ENCODE results near the gene AOPEP.

The AOPEP gene

DNA sequence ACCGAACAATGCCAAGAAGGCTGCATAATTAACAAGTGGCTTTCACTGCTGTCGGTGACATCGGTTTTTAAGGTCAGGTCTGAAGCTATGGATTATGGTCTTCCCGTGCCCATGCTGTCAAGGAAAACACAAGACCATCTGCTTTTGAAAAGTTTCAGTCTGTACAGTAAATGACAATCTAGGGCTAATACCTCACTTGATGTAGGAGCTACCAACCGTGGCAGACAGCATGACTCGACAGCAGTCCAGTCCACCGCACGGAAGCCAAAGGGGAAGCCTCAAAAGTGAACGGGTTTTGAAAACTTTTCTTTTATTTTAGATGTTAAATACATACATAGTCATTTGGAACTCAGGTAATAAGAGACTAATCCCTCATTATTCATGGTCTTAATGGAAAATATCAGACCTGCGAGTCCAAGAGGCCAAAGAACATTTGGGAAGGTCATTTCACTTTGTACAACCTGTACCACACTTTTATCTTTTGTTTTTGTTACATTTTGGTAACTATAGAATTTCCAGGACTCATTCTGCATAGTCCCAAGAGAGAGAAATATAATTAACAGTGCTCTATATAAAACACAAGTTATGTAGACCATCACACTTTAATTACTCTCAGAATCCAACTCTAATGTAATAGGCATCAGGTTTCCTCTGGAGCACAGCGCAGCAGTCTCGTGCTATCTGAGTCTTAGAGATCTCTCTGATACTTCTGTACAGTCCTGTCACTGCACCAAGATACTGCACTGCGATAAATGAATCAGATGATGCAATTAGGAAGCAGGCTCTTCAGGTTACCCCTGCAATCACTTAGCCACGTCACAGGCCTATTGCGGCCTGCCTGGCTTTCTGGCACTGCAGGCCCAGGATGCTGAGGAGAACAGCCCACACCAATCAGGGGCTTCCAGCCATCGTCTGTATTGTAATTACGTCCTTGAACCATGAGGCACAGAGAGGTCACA lies 406.1 kb downstream of the AOPEP start:
- peaks cover 4% of the 10 kb centered on the region for H3K4me1 ChIP-seq (ENCODE audit: control insufficient read depth, insufficient read depth, low read length)
- no peaks in the 10 kb centered on the region for H3K27me3 ChIP-seq (ENCODE audit: control insufficient read depth, insufficient read depth, low read length)
- H3K27ac ChIP-seq (ENCODE audit: low read depth, low read length), result no peak overlapping the region
- H3K36me3 ChIP-seq (ENCODE audit: control insufficient read depth, insufficient read depth, low read length), result no peaks in the 10 kb centered on the region
- no peak overlapping the region for H3K9ac ChIP-seq (ENCODE audit: low read length)
- no peak overlapping the region for H3K4me3 ChIP-seq (ENCODE audit: low read length)

- no peak overlapping the region for H3K4me3 ChIP-seq (ENCODE audit: low read length)
- no peak overlapping the region for H3K27ac ChIP-seq (ENCODE audit: low read depth, low read length)
- H3K27me3 ChIP-seq (ENCODE audit: control insufficient read depth, insufficient read depth, low read length), result no peaks in the 10 kb centered on the region
- H3K4me1 ChIP-seq (ENCODE audit: control insufficient read depth, insufficient read depth, low read length), result no peaks in the 10 kb centered on the region
- no peaks in the 10 kb centered on the region for H3K36me3 ChIP-seq (ENCODE audit: control insufficient read depth, insufficient read depth, low read length)
- H3K9ac ChIP-seq (ENCODE audit: low read length), result no peak overlapping the region
Observed at GRCh38 chr9:95133325-95133705, 406.8 kb downstream of the AOPEP start.

- Histone ChIP-seq H3K27me3 (ENCODE audit: control insufficient read depth, insufficient read depth, low read length) (no peaks in the 10 kb centered on the region), H3K36me3 (ENCODE audit: control insufficient read depth, insufficient read depth, low read length) (peaks cover 3% of the 10 kb centered on the region), H3K27ac (ENCODE audit: low read depth, low read length) (no peak overlapping the region), H3K9ac (ENCODE audit: low read length) (no peak overlapping the region), H3K4me1 (ENCODE audit: control insufficient read depth, insufficient read depth, low read length) (no peaks in the 10 kb centered on the region), H3K4me3 (ENCODE audit: low read length) (no peak overlapping the region)
Observed at GRCh38 chr9:95134457-95134881, 408.0 kb downstream of the AOPEP start.

DNA sequence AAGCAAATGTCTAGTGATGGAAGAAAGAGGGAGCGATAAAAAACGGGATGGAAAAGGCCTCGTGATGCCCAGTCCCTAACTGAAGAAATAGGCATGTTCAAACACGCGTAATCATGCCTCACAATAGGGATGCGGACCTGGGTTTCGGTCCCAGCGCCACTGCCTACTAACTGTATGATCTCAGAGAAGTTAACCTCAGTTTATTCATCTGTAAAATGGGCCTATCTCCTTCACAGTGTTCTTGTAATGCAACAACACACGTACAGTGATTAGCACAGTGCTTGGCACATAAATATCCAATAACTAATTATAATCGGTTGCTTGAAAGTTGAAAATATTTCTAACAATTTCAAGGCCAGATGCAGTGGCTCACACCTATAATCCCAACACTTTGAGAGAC lies 409.3 kb downstream of the AOPEP start:
- Histone ChIP-seq H3K36me3 (ENCODE audit: control insufficient read depth, insufficient read depth, low read length) (peaks cover 3% of the 10 kb centered on the region), H3K9ac (ENCODE audit: low read length) (no peak overlapping the region), H3K27ac (ENCODE audit: low read depth, low read length) (no peak overlapping the region), H3K27me3 (ENCODE audit: control insufficient read depth, insufficient read depth, low read length) (no peaks in the 10 kb centered on the region), H3K4me1 (ENCODE audit: control insufficient read depth, insufficient read depth, low read length) (no peaks in the 10 kb centered on the region), H3K4me3 (ENCODE audit: low read length) (no peak overlapping the region)

Data from rectal smooth muscle tissue (tissue), 1 donor.